ENCODE measurements around the gene BROX. TPM values are rescaled to one million over a fixed set of nuclear protein-coding genes. Genes with fewer than 3 reads are reported as not detected.

BROX gene
- total RNA-seq, 4 donors from 2014 or later: 48.8 to 95.3 (median 80.4) TPM

DNA sequence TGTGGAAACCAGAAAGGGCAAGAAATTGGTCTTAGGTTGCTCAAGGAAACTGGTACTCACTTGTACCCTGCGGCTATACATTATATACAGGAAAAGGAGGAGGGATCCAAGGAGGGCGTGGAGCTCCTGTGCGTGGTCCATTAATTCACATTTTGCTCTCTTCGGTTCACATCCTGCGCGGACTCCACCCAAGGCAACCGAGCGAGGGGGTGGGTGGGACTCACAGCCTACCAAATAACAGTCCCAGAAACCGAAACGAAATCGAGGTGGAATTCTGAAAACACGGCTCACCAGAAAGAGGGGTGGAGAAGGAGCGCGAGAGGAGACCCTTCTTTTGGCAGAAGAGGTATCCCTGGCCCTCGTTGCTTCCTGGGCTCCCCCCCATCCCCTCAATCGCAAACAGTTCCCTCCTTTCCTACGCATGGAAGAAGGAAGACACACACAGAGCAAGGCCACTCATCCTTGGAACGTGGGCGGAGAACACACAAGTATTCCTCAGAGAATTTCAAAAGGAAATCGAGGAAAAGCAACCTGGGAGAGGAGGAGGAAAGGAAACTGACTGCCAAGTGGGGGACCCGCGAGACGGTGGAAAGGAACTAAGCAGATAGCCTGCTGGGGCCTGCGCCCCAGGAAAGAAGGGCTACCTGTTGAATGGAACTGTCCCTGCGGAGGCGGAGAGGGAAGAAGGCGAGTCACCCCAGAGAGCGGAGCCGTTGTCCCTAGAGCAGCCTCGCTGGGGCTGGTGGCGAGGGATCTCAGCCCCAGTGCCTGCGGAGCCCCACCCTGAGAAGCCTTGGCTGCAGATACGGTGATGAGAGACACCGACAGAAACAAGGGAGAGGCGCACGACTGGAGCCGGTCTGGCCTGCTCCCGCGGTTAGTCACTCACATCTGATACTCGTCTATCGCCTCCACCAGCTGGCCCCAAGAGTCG is 778 bp upstream of the BROX start:
- Histone ChIP-seq H3K27ac (peak overlapping the region; percentile 84 to 98 (median 93)), H3K4me3 (replicated peaks in 1 of 3) (peak overlapping the region; percentile 68 to 95 (median 76)), H3K4me1 (peaks cover 13 to 17% of the 10 kb centered on the region in 2 donors), H3K36me3 (peaks cover 4 to 6% of the 10 kb centered on the region in 2 donors), H3K9me3 (no peaks in the 10 kb centered on the region), H3K27me3 (no peaks in the 10 kb centered on the region)
- 0% methylated on average over 37 to 41 of the region's 42 CpGs for WGBS, 2 donors
- DNase-seq: peak; percentile 54 to 59
- intact Hi-C loops (cut with DNase I): loop anchor here (5.0 kb wide), 1 partner anchor 69 kb away; no protein-coding TSS in a partner anchor
- TF ChIP-seq, protein P1, sequence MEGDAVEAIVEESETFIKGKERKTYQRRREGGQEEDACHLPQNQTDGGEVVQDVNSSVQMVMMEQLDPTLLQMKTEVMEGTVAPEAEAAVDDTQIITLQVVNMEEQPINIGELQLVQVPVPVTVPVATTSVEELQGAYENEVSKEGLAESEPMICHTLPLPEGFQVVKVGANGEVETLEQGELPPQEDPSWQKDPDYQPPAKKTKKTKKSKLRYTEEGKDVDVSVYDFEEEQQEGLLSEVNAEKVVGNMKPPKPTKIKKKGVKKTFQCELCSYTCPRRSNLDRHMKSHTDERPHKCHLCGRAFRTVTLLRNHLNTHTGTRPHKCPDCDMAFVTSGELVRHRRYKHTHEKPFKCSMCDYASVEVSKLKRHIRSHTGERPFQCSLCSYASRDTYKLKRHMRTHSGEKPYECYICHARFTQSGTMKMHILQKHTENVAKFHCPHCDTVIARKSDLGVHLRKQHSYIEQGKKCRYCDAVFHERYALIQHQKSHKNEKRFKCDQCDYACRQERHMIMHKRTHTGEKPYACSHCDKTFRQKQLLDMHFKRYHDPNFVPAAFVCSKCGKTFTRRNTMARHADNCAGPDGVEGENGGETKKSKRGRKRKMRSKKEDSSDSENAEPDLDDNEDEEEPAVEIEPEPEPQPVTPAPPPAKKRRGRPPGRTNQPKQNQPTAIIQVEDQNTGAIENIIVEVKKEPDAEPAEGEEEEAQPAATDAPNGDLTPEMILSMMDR (IDR thresholded peaks at IDR 0.05): no peak
- peak in 1 of 2 donors; percentile 12 for TF ChIP-seq POLR2A (IDR thresholded peaks at IDR 0.05)

DNA sequence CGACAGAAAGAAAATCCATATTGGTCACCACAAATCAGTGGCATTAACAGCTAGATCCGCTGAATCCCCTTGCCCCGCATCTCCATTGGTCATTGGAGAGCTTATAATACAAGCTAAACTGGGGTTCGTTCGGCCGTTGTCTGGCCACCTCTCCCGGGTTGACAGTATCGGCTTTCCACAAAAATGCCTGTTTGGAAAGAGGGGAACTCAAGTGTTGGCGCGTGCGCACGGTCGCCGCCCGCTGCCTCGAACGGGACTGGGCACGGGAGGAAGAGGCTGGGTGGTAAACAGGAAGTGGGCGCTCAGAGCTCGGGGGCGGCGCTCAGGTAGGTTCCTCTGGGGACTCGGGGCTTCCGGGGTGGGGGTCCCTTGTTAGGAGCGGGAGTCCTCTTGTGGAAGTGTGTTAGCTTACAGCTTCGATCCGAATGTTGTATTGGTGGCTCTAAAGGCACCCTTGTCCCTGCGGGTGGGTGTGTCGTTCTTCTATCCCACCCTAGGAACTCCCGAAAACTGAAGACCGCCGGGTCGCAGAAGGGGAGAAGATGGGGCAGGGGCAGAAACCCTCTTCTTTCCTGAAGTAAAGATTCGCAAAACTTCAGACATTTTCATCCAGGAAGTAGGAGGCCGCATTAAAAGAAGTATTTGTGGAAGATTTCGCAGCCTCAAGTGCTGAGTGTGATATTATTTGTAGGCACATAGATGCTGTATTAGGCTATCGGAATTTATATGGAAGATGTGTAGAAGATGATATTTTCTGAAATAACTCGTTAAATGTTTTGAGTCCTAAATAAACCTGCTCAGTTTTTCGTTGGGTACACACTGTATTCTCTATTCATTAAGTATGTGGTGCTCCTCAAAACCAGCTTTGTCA is 962 bp downstream of the BROX start:
- Histone ChIP-seq H3K4me3 (replicated peaks in 1 of 3) (peak overlapping the region; percentile 68 to 96 (median 76)), H3K27ac (peak overlapping the region; percentile 93 to 98 (median 96)), H3K36me3 (peaks cover 5 to 6% of the 10 kb centered on the region in 2 donors), H3K4me1 (peaks cover 13 to 17% of the 10 kb centered on the region in 2 donors), H3K9me3 (no peaks in the 10 kb centered on the region), H3K27me3 (no peaks in the 10 kb centered on the region)
- intact Hi-C loops (cut with DNase I): loop anchor here (5.0 kb wide), 1 partner anchor 71 kb away; no protein-coding TSS in a partner anchor
- DNase-seq: peak; percentile 95 to 96
- TF ChIP-seq, protein P1 (IDR thresholded peaks at IDR 0.05): no peak
- peak in 1 of 2 donors; percentile 64 for TF ChIP-seq POLR2A (IDR thresholded peaks at IDR 0.05)
- 0 to 1% methylated on average over 30 to 39 of the region's 39 CpGs for WGBS, 2 donors

DNA sequence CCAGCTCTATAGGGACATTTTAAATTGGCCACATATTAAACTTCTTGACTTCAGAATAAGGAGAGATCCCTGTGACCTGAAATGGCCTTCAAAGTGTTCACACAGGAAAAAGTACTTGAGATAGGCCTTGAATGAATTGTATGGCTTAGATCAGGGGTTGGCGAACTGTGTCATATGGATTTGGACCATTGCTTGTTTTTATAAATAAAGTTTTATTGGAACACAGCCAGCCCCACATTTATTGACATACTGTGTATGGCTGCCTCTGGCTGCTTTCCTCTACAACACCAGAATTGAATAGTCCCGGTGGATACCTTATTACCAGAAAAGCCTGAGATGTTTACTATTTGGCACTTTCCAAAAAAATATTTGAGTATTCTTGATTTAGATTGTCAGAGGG is 4.0 kb downstream of the BROX start:
- intact Hi-C loops (cut with DNase I): no loop called here

DNA sequence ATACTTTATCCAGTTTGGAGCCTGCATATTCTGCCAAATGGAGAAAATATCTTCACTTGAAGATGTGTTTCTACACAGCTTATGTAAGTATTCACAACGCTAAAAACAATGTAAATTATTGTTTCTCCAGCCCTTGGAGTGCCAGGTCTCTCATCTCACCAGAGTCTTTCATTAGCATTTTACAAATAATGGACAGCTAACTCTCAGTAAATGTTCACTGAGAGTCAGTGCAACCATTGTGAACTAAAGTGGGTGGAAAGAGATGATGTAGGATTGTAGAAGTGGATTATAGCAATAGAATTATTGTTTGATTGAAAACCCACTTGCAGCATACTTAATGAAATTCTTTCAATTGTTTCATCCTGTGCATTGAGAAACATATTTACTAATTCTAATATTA is 16.4 kb downstream of the BROX start:
- Histone ChIP-seq H3K36me3 (peaks cover 86 to 88% of the 10 kb centered on the region in 2 donors), H3K4me3 (replicated peaks in 1 of 3) (no peak overlapping the region), H3K27me3 (no peaks in the 10 kb centered on the region), H3K4me1 (no peaks in the 10 kb centered on the region), H3K27ac (no peak overlapping the region), H3K9me3 (no peaks in the 10 kb centered on the region)
- intact Hi-C loops (cut with DNase I): no loop called here
- TF ChIP-seq, protein P1 (IDR thresholded peaks at IDR 0.05): no peak
- TF ChIP-seq POLR2A (IDR thresholded peaks at IDR 0.05): no peak
- no peak for DNase-seq
- 82 to 90% methylated on average over 1 of the region's 1 CpG for WGBS, 2 donors

More for the DNA sequence above, 4.0 kb downstream of the BROX start:
- no peak for DNase-seq
- H3K36me3 ChIP-seq: peaks cover 25 to 31% of the 10 kb centered on the region in 2 donors
- peaks cover 0 to 7% of the 10 kb centered on the region in 2 donors for H3K4me1 ChIP-seq
- WGBS, 2 donors: 95 to 97% methylated on average over 2 of the region's 2 CpGs
- no peaks in the 10 kb centered on the region for H3K27me3 ChIP-seq
- no peak overlapping the region for H3K4me3 ChIP-seq (replicated peaks in 1 of 3)
- H3K9me3 ChIP-seq: no peaks in the 10 kb centered on the region
- no peak for TF ChIP-seq POLR2A (IDR thresholded peaks at IDR 0.05)
- TF ChIP-seq, protein P1 (IDR thresholded peaks at IDR 0.05): no peak
- H3K27ac ChIP-seq: no peak overlapping the region
